ENCODE data around the gene PDXP. TPM values are rescaled to one million over a fixed set of nuclear protein-coding genes. Genes with fewer than 3 reads are reported as not detected.

PDXP gene
- total and polyA plus RNA-seq, 2 of the 13 experiments (the other 11 are each of a cell fraction or from before 2014, with no cell fraction given): 58.2 to 70.6 TPM

- TF ChIP-seq TFDP2 (CRISPR knock-in tag; IDR thresholded peaks at IDR 0.05) (no peak), IKZF1 (IDR thresholded peaks at IDR 0.05) (no peak), RBM22 (optimal IDR thresholded peaks at IDR 0.05; ENCODE audit: low read length) (no peak), NAIF1 (CRISPR knock-in tag; IDR thresholded peaks at IDR 0.05; ENCODE audit: borderline replicate concordance) (no peak)
Measured at GRCh38 chr22:37618674-37619073, 39.8 kb upstream of the PDXP start (continued).

- Histone ChIP-seq H3K27me3 (ENCODE audit: control insufficient read depth in 1 of 2, insufficient read depth in 2 of 2, low read length in 2 of 2) (no peaks in the 10 kb centered on the region; a peak in 1 of 5 replicates), H3K79me2 (ENCODE audit: insufficient read depth, low read length) (no peaks in the 10 kb centered on the region), H4K20me1 (ENCODE audit: insufficient read depth, low read length) (no peaks in the 10 kb centered on the region), H3K4me2 (ENCODE audit: low read depth, low read length) (no peak overlapping the region), H3K36me3 (replicated peaks in 1 of 2; ENCODE audit: control insufficient read depth in 1 of 2, insufficient read depth in 2 of 2, low read length in 2 of 2) (peaks cover 19 to 40% of the 10 kb centered on the region in 2 experiments; a peak in 4 of 5 replicates), H3K4me1 (ENCODE audit: insufficient read depth, low read length) (peaks cover 10% of the 10 kb centered on the region), H3K9me3 (ENCODE audit: low read length) (no peaks in the 10 kb centered on the region), H3K4me3 (replicated peaks in 1 of 3; ENCODE audit: insufficient read depth in 1 of 3, low read depth in 2 of 3, low read length in 3 of 3) (no peak overlapping the region), H3K27ac (ENCODE audit: extremely low read length, insufficient read depth, low read length) (no peak overlapping the region), H2AFZ (ENCODE audit: low read length) (no peak overlapping the region), H3K9ac (ENCODE audit: insufficient read depth, low read depth, low read length) (no peak overlapping the region)
- CTCF ChIA-PET (ENCODE audit: low intra/inter-chr PET ratio, low total read pairs): no interaction called here
- no peak for TF ChIP-seq DBP (CRISPR knock-in tag; IDR thresholded peaks at IDR 0.05; ENCODE audit: not compliant biosample characterization)
- TF ChIP-seq ZNF282 (IDR thresholded peaks at IDR 0.05; ENCODE audit: partially characterized antibody): no peak
- TF ChIP-seq FUBP1 (CRISPR knock-in tag; IDR thresholded peaks at IDR 0.05; ENCODE audit: borderline replicate concordance): no peak
- TF ChIP-seq ZFY (CRISPR knock-in tag; IDR thresholded peaks at IDR 0.05): no peak
- TF ChIP-seq POLR2A (IDR thresholded peaks at IDR 0.05; ENCODE audit: insufficient read depth in 1 of 2, low read depth in 2 of 2, low read length in 2 of 2): 0 out of 4 replicates have a peak, but pooled peaks of 1 of the 2 experiments have one; percentile 1
- no peak for ATAC-seq
- BruUV-seq (replicated peaks): no TSS peak
- in situ Hi-C loops (cut with HindIII; ENCODE audit: extremely low pct_ligation_motif_present, low pct_unique_long_range_greater_than_20kb): no loop called here
- POLR2A ChIA-PET: interaction anchor here (1.0 to 1.6 kb wide), 3 partner anchors 12 to 115 kb away, joined by 3 to 4 read pairs (median 3); partner anchors contain the start of gene GGA1
- no peak for FAIRE-seq
- intact Hi-C loops (cut with micrococcal nuclease; ENCODE audit: unreplicated experiment): loop anchor here (5.0 kb wide), 1 partner anchor 62 kb away; no protein-coding TSS in a partner anchor
- DNase-seq (ENCODE audit: low spot score): no peak
- WGBS (ENCODE audit: low lambda C conversion rate): 85% methylated on average over 2 of the region's 7 CpGs
Measured at GRCh38 chr22:37619991-37620390, 38.5 kb upstream of the PDXP start.

Measured in HepG2 (cell line).